Trophoblast cell (in vitro differentiated cells and primary cell): ENCODE measurements around the gene ZNF692.

Source experiments
- DNase-seq, 2 donors: peaks; one replicate each; pipeline ENCODE4 v3.0.0-alpha.2; 2016
- H2AFZ ChIP-seq: 2 replicates; pipeline ENCODE4 v1.6.1; 2013; ENCODE audit warnings: low read length, moderate library complexity, mild to moderate bottlenecking; ENCODE audit not compliant: insufficient read depth, poor library complexity
- H2AK5ac ChIP-seq: 2 replicates; pipeline ENCODE4 v1.6.1; 2013; ENCODE audit warnings: mild to moderate bottlenecking, low read length
- H2BK120ac ChIP-seq: 2 replicates; pipeline ENCODE4 v1.6.1; 2013; ENCODE audit warnings: low read length, mild to moderate bottlenecking, moderate library complexity; ENCODE audit not compliant: insufficient read depth, poor library complexity
- H2BK12ac ChIP-seq: 2 replicates; pipeline ENCODE4 v1.6.1; 2013; ENCODE audit warnings: mild to moderate bottlenecking, low read length, moderate library complexity
- H2BK5ac ChIP-seq: 2 replicates; pipeline ENCODE4 v1.6.1; 2013; ENCODE audit warnings: low read length, low read depth, moderate library complexity, mild to moderate bottlenecking; ENCODE audit not compliant: poor library complexity
- H3K14ac ChIP-seq: 2 replicates; pipeline ENCODE4 v1.6.1; 2013; ENCODE audit warnings: mild to moderate bottlenecking, low read length
- H3K18ac ChIP-seq: 2 replicates; pipeline ENCODE4 v1.6.1; 2013; ENCODE audit warnings: mild to moderate bottlenecking, low read length
- H3K23ac ChIP-seq: 2 replicates; pipeline ENCODE4 v1.6.1; 2013; ENCODE audit warnings: low read length
- H3K27ac ChIP-seq: 2 replicates; pipeline ENCODE4 v1.5.1; 2013; ENCODE audit warnings: low read depth, mild to moderate bottlenecking, inconsistent platforms, low read length, moderate library complexity
- H3K27me3 ChIP-seq: 2 replicates; pipeline ENCODE4 v1.6.1; 2013; ENCODE audit warnings: inconsistent platforms, mild to moderate bottlenecking, low read length, moderate library complexity; ENCODE audit not compliant: insufficient read depth
- H3K36me3 ChIP-seq, 2 experiments: 1 replicate in 1 of 2; 2 replicates in 1 of 2; pipeline ENCODE4 v1.6.1; 2013; ENCODE audit warnings: low read length in 2 of 2, mild to moderate bottlenecking in 2 of 2, moderate library complexity in 1 of 2; ENCODE audit not compliant: insufficient read depth in 2 of 2, control insufficient read depth in 1 of 2
- H3K4ac ChIP-seq: 2 replicates; pipeline ENCODE4 v1.6.1; 2013; ENCODE audit warnings: low read depth, mild to moderate bottlenecking, low read length, moderate library complexity
- H3K4me1 ChIP-seq, 2 experiments: 1 replicate in 1 of 2; 2 replicates in 1 of 2; pipeline ENCODE4 v1.6.1; 2013; ENCODE audit warnings: low read length in 2 of 2, mild to moderate bottlenecking in 2 of 2, moderate library complexity in 1 of 2; ENCODE audit not compliant: insufficient read depth in 2 of 2, control insufficient read depth in 1 of 2
- H3K4me2 ChIP-seq: 2 replicates; pipeline ENCODE4 v1.6.1; 2013; ENCODE audit warnings: inconsistent platforms, mild to moderate bottlenecking, low read length, moderate library complexity
- H3K4me3 ChIP-seq: 2 replicates; pipeline ENCODE4 v1.5.1; 2013; ENCODE audit warnings: mild to moderate bottlenecking, low read depth, low read length, inconsistent platforms
- H3K79me1 ChIP-seq: one replicate; pipeline ENCODE4 v1.6.1; 2013; ENCODE audit warnings: low read length
- H3K79me2 ChIP-seq: 2 replicates; pipeline ENCODE4 v1.6.1; 2013; ENCODE audit warnings: low read length, mild to moderate bottlenecking; ENCODE audit not compliant: control insufficient read depth, insufficient read depth, poor library complexity
- H3K9ac ChIP-seq: 2 replicates; pipeline ENCODE4 v1.6.1; 2013; ENCODE audit warnings: mild to moderate bottlenecking, low read length
- H3K9me3 ChIP-seq: 2 replicates; pipeline ENCODE4 v1.6.1; 2013; ENCODE audit warnings: low read depth, mild to moderate bottlenecking, control low read depth, inconsistent platforms, low read length; ENCODE audit not compliant: insufficient read depth
- H4K12ac ChIP-seq: 2 replicates; pipeline ENCODE4 v1.6.1; 2013; ENCODE audit warnings: low read depth, mild to moderate bottlenecking, low read length, moderate library complexity
- H4K8ac ChIP-seq: 2 replicates; pipeline ENCODE4 v1.6.1; 2013; ENCODE audit warnings: low read depth, mild to moderate bottlenecking, low read length, moderate library complexity
- H4K91ac ChIP-seq: one replicate; pipeline ENCODE4 v1.6.1; 2013; ENCODE audit warnings: low read depth, mild to moderate bottlenecking, low read length, moderate library complexity
- WGBS: extraction: QIAGEN DNeasy Blood & Tissue Kit; methylation state at CpG from one replicate; pipeline ENCODE4 v1.1.7; 2013; ENCODE audit warnings: missing lambda C conversion rate; ENCODE audit not compliant: insufficient read length, insufficient coverage; ENCODE audit errors: extremely low coverage; 5-methylcytosine and 5-hydroxymethylcytosine counted together

The ZNF692 gene

DNA sequence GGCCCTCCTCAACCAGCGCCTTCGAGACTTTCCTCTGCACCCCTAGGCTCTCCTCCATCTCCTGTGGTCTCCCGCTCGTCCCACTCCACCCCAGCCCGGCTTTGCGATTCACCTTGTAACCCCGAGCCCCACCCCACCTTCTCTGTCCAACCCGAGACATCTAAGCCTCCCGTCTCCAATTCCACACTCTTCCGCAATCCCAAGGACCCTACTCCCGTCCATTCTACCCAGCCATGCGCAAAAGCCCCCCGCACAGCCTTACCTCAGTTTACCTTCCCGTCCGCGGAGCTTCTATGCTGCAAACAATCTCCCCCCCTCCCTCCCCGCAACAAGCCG is 33.3 kb downstream of the ZNF692 start:
- Histone ChIP-seq H3K4ac (peak overlapping the region; percentile 96), H3K27ac (no peak overlapping the region), H2AFZ (peak overlapping the region; percentile 85), H2BK12ac (no peak overlapping the region), H4K91ac (peak overlapping the region; percentile 85), H3K18ac (peak overlapping the region; percentile 96), H3K79me1 (peaks cover 10% of the 10 kb centered on the region), H3K4me3 (peak overlapping the region; percentile 87), H4K8ac (peak overlapping the region; percentile 98), H3K36me3 (peaks cover 12 to 27% of the 10 kb centered on the region in 2 experiments), H3K4me2 (peak overlapping the region; percentile 80), H2AK5ac (peak overlapping the region; percentile 61), H2BK5ac (peak overlapping the region; percentile 67), H3K9me3 (no peaks in the 10 kb centered on the region), H3K79me2 (peaks cover 9% of the 10 kb centered on the region), H3K9ac (peak overlapping the region; percentile 87), H4K12ac (peak overlapping the region; percentile 84), H3K27me3 (no peaks in the 10 kb centered on the region), H3K14ac (peak overlapping the region; percentile 95), H2BK120ac (peak overlapping the region; percentile 68), H3K23ac (no peak overlapping the region), H3K4me1 (peaks cover 18 to 26% of the 10 kb centered on the region in 2 experiments)
- DNase-seq, result no peak
- WGBS, result no CpG with 5 or more reads among the region's 18 CpGs

DNA sequence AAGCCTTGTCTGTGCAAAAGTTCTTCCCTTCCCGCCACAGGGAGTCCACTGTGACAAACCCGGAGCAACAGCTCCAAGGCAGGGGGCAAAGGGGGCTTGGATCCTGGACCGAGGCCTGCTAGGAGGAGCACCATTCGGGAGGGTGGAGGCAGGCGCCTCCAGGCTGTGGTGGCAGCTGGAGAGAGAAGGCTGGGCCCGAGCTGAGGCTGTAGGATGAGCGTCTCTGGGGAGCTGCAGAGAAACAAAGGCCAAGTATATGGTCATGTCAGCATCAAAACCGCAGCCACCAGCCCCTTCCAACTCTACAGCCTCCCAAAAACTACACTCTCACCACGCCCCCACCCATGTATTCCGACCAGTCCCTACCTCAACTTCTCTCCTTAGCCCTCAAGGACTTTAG is 33.7 kb downstream of the ZNF692 start:
- no peak for DNase-seq
- no peaks in the 10 kb centered on the region for H3K9me3 ChIP-seq
- WGBS, result no CpG with 5 or more reads among the region's 10 CpGs
- H3K27ac ChIP-seq, result no peak overlapping the region
- peak overlapping the region; percentile 61 for H2AK5ac ChIP-seq
- peaks cover 9% of the 10 kb centered on the region for H3K79me2 ChIP-seq
- peak overlapping the region; percentile 68 for H2BK120ac ChIP-seq
- H3K4me1 ChIP-seq, result peaks cover 18 to 26% of the 10 kb centered on the region in 2 experiments
- no peak overlapping the region for H2BK12ac ChIP-seq
- peak overlapping the region; percentile 87 for H3K4me3 ChIP-seq
- H4K12ac ChIP-seq, result peak overlapping the region; percentile 84
- peaks cover 10% of the 10 kb centered on the region for H3K79me1 ChIP-seq
- peak overlapping the region; percentile 95 for H3K14ac ChIP-seq
- peak overlapping the region; percentile 98 for H4K8ac ChIP-seq
- H3K36me3 ChIP-seq, result peaks cover 14 to 31% of the 10 kb centered on the region in 2 experiments
- peak overlapping the region; percentile 85 for H4K91ac ChIP-seq
- no peaks in the 10 kb centered on the region for H3K27me3 ChIP-seq
- peak overlapping the region; percentile 67 for H2BK5ac ChIP-seq
- H2AFZ ChIP-seq, result peak overlapping the region; percentile 85
- peak overlapping the region; percentile 87 for H3K9ac ChIP-seq
- peak overlapping the region; percentile 80 for H3K4me2 ChIP-seq
- peak overlapping the region; percentile 96 for H3K4ac ChIP-seq
- H3K18ac ChIP-seq, result peak overlapping the region; percentile 96
- no peak overlapping the region for H3K23ac ChIP-seq

DNA sequence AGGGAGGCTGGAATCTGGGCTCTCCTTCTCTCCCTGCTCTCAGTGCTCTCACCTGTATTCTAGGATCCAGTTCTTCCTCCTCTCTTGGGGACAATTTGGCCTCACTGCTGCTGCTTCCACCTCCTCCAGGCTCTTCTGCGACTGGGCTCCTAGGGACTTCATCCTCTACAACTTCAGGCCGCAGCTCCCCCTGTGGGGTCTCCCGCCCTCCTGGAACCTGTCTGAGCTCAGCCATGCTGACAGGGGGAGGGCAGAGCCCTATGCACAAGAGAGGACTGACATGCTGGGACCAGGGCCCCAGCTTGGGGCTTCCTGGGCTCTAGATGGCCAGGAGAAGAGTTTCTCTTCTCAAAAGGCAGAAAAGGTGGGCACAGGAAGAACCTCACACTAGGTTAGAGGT is 34.2 kb downstream of the ZNF692 start:
- H3K4me2 ChIP-seq, result peak overlapping the region; percentile 80
- no peak overlapping the region for H4K12ac ChIP-seq
- H4K8ac ChIP-seq, result no peak overlapping the region
- H3K79me2 ChIP-seq, result peaks cover 9% of the 10 kb centered on the region
- H2BK5ac ChIP-seq, result no peak overlapping the region
- no peak overlapping the region for H2AK5ac ChIP-seq
- H3K4me3 ChIP-seq, result no peak overlapping the region
- DNase-seq, result no peak
- H2BK120ac ChIP-seq, result no peak overlapping the region
- peak overlapping the region; percentile 96 for H3K4ac ChIP-seq
- H3K79me1 ChIP-seq, result peaks cover 10% of the 10 kb centered on the region
- no peak overlapping the region for H4K91ac ChIP-seq
- no peak overlapping the region for H3K9ac ChIP-seq
- peaks cover 18 to 26% of the 10 kb centered on the region in 2 experiments for H3K4me1 ChIP-seq
- H3K18ac ChIP-seq, result no peak overlapping the region
- H3K23ac ChIP-seq, result no peak overlapping the region
- no CpG with 5 or more reads among the region's 3 CpGs for WGBS
- no peaks in the 10 kb centered on the region for H3K9me3 ChIP-seq
- peaks cover 16 to 34% of the 10 kb centered on the region in 2 experiments for H3K36me3 ChIP-seq
- no peak overlapping the region for H2BK12ac ChIP-seq
- H3K27ac ChIP-seq, result no peak overlapping the region
- no peak overlapping the region for H3K14ac ChIP-seq
- no peak overlapping the region for H2AFZ ChIP-seq
- H3K27me3 ChIP-seq, result no peaks in the 10 kb centered on the region

DNA sequence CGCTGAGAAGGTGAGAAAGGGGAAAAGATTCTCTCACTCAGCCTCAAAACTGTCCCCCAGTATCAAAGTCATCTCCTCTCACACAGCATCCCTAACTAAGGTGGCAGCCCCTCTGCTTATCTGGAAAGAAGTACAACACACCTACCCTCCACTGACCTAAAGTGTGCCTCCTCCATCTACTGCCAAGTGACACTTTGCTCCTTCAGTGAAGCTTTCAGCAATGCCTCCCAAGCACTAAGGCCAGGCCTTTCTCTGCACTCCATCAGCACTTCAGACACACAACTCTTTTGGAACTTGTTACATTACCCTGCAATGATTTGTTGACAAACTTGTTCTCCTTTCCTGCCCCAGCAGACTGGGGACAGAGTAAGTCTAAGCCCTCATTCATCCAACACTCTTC is 34.6 kb downstream of the ZNF692 start:
- no peak for DNase-seq
- Histone ChIP-seq H3K36me3 (peaks cover 16 to 34% of the 10 kb centered on the region in 2 experiments), H3K4me2 (peak overlapping the region; percentile 80), H3K14ac (no peak overlapping the region), H3K9ac (no peak overlapping the region), H3K4ac (no peak overlapping the region), H2AK5ac (no peak overlapping the region), H2BK12ac (no peak overlapping the region), H2BK5ac (no peak overlapping the region), H4K91ac (no peak overlapping the region), H4K8ac (no peak overlapping the region), H4K12ac (no peak overlapping the region), H3K23ac (no peak overlapping the region), H3K79me1 (peaks cover 10% of the 10 kb centered on the region), H3K4me3 (no peak overlapping the region), H3K4me1 (peaks cover 18 to 26% of the 10 kb centered on the region in 2 experiments), H2BK120ac (no peak overlapping the region), H2AFZ (no peak overlapping the region), H3K18ac (no peak overlapping the region), H3K9me3 (no peaks in the 10 kb centered on the region), H3K27ac (no peak overlapping the region), H3K79me2 (peaks cover 9% of the 10 kb centered on the region), H3K27me3 (no peaks in the 10 kb centered on the region)
- WGBS, result no CpG with 5 or more reads among the region's 1 CpG
